ENCODE data around the gene SLC37A4.
"Not testable (repeated sequence)": the region's sequence is repeated elsewhere in the genome, so short reads cannot be mapped to it uniquely, and the experiment has no call there.

SLC37A4 gene

DNA sequence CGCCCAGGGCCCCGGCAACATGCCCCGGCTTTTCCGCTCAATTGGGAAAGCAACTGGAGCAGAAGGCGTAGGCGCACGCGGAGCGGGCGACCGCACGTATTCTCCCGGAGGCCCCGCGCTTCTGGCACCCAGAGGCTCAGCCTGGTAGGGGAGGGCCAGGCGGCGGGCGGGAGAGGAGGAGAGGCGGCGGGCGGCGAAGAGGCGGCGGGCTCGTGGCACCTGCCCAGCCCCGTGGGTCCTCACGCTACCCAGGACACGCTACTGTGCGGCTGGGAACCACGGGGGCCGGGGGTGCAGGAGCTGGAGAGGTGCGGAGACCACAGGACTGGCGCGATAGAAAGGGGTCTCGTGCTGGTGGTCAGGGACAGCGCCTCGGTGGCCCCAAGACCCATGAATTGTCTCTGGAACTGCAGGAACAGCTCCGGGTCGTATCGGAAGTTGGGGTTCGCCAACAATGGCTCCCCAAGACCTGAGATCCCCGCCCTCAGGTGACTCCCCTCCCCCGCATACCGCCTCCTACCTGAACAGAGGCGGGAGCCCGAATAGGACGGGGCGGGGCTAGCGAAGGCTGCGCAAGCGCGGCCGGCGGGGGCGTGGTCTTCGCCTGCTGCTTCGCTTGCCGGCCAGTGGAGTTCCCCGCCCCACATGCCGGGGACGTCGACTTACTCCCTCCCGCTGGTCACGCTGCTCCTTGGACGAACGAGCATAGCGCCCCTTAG, at the start of gene SLC37A4:
Gene SLC37A4, minus strand, starts transcription at position 549 of the 719 bp plus-strand sequence.
- DNase-seq, result peak; percentile 98 to 99

DNA sequence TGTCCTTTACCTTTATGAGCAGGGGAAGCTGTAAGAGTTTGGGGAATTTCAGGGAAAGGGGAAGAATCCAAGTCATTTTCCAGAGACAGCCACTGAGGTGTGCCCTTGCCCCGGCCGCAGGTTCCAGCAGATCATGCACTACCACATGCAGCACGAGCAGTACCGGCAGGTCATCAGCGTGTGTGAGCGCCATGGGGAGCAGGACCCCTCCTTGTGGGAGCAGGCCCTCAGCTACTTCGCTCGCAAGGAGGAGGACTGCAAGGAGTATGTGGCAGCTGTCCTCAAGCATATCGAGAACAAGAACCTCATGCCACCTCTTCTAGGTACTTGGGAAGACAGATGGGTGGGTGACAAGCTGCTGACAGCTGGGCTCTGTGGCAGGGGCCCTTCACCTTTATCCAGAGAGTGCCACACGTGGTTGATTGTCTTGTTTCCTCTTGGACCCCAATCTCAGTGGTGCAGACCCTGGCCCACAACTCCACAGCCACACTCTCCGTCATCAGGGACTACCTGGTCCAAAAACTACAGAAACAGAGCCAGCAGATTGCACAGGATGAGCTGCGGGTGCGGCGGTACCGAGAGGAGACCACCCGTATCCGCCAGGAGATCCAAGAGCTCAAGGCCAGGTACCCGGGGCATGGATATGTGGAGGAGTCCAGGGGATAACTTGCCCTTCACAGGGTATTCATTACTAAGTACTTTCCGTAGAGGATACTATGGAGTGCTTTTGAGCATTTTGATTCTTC, 48.2 kb upstream of the SLC37A4 start:
- no peak for DNase-seq

DNA sequence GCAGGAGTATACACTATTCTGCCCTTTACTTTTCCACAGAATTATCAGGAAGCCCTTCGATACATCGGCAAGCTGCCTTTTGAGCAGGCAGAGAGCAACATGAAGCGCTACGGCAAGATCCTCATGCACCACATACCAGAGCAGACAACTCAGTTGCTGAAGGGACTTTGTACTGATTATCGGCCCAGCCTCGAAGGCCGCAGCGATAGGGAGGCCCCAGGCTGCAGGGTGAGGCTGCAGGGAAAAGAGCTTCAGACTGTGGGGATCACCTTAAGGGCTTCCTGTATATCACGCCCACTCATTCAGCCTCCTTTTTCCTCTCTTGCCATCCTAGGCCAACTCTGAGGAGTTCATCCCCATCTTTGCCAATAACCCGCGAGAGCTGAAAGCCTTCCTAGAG, 47.2 kb upstream of the SLC37A4 start:
- DNase-seq, result no peak

- peak; percentile 97 to 98 for DNase-seq
These were observed 36.9 kb upstream of the SLC37A4 start, which contains the start of gene VPS11 for GRCh38 chr11:119067371-119068222. VPS11 (plus strand) TSS chr11:119067818; CDS start chr11:119067824, 6 bp downstream.

DNA sequence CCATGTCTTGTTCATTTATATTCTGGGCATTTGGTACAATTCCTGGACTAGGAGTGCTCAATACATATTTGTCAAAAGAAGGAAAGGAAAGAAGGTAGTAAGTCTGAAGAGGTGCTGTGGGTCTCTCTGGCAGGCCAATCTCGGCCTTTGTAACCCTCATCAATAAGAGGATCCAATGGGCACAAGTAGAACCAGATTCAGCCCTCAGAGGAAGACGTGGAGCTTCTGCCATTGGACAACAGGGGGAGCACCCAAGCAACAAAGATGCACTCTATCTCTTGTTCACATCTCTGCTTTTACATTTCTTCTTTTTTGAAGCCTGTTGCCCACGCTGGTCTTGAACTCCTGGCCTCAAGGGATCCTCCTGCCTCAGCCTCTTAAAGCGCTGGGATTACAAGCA, 34.7 kb upstream of the SLC37A4 start:
- peak in 1 of 2 experiments; percentile 45 for DNase-seq

DNA sequence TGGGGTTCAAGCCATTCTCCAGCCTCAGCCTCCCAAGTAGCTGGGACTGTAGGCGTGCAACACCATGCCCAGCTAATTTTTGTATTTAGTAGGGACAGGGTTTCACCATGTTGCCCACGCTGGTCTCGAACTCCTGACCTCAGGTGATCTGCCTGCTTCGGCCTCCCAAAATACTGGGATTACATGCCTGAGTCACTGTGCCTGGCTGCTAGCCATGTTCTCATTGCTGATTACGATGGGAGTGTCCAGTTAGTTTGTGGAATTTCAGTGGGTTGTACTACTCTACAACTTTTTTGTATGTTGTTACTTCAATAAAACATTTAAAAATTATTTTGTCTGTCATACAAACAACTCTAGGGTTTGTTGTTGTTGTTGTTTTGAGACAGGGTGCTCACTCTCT, 32.1 kb upstream of the SLC37A4 start:
- DNase-seq, result no peak

DNA sequence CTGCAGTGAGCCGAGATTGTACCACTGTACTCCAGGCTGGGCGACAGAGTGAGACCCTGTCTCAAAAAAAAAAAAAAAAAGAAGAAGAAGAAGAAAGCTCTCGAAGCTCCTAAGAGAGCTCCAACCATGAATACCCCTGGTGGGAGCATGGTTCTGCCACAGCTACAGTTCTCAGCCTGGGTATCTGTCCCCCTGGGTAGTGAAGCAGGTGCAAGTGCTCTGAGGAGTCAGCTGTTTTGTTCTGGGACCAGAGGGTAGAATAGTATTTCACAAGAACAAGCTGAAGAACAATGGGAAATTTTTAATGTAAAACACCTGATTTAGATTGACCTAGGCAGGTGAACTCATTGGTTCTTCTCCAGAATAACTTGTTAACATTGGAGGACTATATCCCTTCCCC, 30.6 kb upstream of the SLC37A4 start:
- no peak for DNase-seq

GRCh38 chr11:119059128-119059527, 28.5 kb upstream of the SLC37A4 start:
- not testable (repeated sequence) for DNase-seq

DNA sequence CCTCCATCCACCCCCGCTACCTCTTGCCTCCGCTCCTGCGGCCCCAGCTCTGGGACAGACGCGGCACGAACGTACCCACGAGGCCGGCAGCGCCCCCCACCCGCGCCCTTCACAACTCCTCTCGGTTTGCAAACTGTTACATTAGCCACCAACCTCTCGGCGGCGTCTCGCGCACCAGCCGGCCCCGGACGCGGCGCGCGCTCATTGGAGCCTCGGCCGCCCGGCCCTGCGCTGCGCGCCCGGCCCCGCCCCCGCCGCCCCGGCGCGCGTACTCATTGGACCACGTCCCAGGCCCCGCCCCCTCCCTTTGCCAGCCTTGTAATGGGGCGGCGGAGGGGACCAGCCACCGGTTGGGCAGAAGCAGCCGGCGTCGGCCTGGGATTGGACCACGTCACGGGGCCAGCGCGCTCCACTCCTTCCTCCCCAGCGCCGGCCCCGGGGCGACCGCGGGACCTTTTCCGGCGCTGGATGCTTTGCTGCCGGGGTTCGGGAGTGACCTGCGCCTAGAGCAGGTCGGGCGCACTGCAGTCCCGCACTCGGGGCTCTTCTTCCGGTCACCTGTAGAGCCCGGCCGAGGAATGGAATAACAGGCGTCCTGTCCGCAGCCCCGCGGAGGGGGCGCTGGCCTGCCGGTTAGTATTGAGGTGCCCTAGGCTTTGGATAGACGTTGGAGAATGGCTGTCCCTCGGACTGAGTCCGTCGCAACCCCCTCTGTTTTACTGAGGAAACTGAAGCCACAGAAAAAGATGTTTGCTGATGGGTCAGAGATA, 26.5 kb upstream of the SLC37A4 start, which contains the start of gene HYOU1:
Gene HYOU1, minus strand, starts transcription at position 206 of the 770 bp plus-strand sequence. CDS start 1,045 bp downstream, outside the sequence.
- DNase-seq, result peak; percentile 97 to 99

DNA sequence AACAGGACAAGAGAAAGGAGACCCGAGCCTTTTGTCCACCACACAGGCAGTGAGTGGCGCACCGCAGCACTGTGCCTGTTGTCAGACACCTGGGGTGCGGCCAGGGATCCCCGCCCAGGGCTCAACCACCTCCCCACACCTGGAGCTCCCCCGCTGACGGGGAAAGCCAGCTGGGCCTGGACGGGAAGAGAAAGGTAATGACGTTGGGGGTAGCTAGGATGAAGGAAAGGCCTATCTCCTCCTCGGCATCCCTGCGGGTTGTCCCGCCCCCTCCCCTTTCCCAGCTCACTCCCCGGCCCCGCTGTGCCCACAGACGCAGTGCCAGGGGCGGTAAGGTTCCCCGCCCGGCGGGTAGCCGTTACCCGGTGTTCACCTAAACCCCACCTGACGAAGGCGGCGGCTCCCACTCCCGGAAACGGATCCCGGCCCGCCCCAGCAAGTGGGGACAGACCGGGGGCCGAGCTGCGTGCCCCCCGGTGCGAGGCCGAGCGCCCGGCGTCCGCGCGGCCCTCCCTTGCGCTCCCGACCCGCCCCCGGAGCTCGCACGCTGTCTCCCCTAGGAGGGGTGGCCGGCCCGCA, 25.8 kb upstream of the SLC37A4 start:
- DNase-seq, result peak; percentile 30 to 33

GRCh38 chr11:119055901-119056300, 25.2 kb upstream of the SLC37A4 start:
- DNase-seq, result no peak

DNA sequence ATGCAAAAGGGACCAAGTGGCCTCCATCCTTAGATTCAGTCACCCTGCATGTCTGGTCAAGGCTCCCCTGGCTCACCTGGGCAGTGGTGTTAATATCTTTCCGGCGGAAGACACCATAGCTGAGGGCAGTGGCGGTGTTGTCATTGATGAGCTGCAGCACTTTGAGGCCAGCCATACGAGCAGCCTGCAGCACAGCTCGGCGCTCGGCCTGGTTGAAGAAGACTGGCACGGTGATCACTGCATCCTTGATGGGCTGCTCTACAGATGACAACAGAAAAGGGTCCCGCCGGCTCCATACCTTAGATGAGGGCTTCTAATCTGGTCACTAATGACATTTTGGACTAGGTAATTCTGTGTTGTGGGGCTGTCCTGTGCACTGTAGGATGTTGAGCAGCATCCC, 23.7 kb upstream of the SLC37A4 start:
- no peak for DNase-seq

DNA sequence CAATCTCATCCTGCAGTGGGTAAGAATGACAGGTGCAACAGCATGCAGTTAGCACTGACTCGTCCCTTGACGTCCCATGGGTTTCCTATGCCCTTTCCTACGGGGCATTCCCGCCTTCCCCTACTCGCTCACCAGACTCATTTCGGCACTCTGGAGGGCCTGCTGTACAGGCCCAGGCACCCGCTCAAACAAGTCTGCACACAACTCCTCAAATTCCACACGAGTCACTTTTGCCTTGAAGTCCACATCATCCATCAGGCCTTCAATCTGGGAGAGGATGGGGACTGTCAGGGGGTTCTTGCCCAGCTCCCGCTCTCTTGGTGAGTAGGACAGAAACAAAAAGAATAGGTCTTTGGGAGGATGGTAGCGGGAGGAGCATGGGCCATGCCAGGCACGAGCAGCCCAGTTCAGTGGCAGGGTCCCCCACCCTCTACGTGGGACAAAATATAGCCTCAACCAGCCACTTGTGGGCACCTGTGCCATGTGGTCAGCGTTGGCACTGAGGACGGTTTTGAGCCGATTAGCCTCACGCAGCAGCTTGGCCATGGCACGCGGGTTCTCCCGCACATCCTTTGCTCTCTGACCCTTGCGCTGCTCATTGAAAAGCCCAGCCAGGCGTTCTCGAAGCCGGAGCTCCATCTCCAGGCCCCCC, 21.6 kb upstream of the SLC37A4 start:
- no peak for DNase-seq

DNA sequence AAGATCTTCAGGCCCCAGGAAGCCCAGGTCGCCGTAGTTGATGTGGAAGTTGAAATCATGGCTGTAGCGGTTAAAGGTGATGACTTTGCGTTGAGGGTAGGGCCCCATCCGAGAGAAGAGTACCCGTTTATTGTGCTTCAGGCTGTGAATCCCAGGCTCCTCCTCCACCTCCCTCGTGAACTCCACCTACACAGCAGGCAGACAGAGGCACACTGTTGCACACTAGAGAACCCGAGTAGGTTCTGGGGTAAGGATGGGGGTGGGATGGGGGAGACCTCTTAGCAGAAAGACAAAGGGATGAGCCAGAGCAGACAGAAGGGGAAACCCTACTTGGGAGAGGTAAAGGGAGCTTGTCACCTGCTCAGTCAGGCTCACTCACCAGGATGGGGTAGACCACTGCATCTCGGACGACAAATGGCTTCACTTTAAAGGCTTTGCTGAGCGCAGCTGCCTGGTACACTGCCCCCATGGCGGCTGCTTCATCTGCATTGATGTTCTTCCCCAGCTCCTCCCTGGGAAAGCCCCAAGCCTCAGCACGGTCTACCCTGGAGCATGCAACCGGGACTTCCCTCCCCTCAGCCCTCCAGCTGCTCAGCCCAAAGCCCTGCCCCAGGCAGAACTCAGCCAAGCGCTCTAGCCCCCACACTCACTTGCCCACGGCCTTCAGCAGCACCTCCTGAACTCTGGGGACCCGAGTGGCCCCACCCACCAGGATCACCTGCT, 20.9 kb upstream of the SLC37A4 start:
- peak; percentile 22 to 28 for DNase-seq

DNA sequence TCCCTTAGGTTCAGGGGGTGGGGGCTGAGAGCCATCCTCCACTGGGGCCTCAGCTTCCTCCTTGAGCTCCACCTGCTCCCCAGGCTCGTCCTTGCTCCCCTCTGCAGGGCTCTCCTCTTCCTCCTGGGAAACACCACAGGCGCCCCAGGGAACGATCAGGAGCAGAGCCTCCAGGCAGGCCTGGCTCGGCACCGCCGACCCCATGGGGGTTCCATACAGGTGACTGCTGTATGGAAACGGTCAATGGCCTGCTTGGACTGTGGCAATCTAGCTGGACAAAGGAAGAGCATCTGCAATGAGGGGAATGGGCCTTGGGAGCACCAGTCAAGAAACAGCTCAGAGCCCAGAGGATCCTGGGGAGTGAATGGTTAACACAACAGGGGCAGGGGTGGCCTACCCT, 18.4 kb upstream of the SLC37A4 start:
- DNase-seq, result no peak

GRCh38 chr11:119048644-119049043, 18.0 kb upstream of the SLC37A4 start:
- no peak for DNase-seq

GRCh38 chr11:119047205-119047604, 16.5 kb upstream of the SLC37A4 start:
- DNase-seq, result no peak

DNA sequence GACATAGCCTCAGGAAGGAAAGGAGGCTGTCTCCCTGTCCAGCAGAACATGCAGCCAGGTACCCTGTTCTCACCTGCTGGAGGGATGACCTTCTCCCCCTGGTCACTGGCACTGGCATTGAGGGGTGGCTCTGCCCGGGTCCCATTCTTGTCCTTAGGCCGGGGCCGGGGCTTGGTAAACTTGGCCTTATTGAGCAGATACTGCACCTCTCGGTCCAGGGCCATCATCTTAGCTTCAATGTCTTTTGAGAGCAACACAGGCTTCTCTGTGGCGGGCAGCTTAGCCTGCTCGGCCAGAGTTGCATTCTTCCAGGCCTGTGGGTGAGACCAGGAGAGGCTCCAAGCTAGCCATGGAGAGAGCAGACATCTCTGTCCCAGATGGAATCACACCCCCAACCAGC, 15.8 kb upstream of the SLC37A4 start:
- no peak for DNase-seq

DNA sequence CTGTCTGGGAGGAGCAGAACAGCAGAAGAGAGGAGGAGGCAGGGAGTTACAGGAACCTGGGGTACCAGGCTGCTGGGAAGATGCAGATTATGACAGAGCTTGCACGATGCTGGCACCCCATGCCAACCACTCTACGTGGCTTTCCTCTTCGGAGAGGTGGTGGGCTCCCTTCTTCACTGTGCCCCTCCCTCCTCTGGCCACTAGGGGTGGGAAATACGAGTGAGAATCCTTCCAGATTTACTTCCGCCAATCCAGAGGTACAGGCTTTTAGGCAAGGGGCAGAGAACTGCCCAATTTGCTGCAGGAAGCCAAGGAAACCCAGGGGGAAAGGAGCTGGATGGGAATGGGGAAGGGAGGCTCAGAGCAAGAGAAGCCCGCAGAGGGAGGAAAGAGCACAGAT, 14.0 kb upstream of the SLC37A4 start:
- DNase-seq, result no peak

DNA sequence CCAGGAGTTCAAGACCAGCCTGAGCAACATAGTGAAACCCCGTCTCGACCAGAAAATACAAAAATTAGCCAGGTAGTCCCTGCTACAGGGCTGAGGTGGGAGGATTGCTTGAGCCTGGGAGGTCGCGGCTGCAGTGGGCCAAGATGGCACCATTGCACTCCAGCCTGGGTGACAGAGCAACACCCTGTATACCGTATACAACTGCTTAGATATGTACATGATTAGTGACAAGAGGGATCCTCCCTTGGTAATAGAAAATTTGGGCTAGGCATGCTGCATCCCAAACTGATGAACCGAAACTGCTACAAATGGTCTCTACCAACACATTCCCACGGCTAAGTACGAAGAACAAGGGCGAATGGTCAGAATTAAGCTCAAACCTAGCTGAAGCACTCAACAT, 12.2 kb upstream of the SLC37A4 start:
- DNase-seq, result no peak
